Omental fat pad (tissue), 4 donors: ENCODE results near the gene UBR3. TPM values are rescaled to one million over a fixed set of nuclear protein-coding genes. Genes with fewer than 3 reads are reported as not detected.

Source experiments
- ATAC-seq: fragments of 150-250 bp; one replicate; pipeline ENCODE4 v1.9.1; 2016; ENCODE audit warnings: mild to moderate bottlenecking, moderate library complexity; ENCODE audit not compliant: low FRiP score
- DNase-seq: peaks from one replicate; pipeline ENCODE4 v3.0.0-alpha.2; 2019; ENCODE audit warnings: low spot score
- total RNA-seq, 4 donors: library from RNA; depleted of rRNA; stranded (reverse); fragments of >200 nt; gene quantifications; one replicate each; pipeline ENCODE4 v1.1.0, GENCODE V29; 2016
- TF ChIP-seq, protein P1 (sequence below), 3 donors: fragments of 450-650 bp; IDR thresholded peaks; one replicate each; pipeline ENCODE4 v1.5.1; 2016 to 2017; ENCODE audit warnings: antibody characterized with exemption in 3 of 3, mild to moderate bottlenecking in 3 of 3, moderate library complexity in 2 of 3

UBR3 gene
- total RNA-seq, 4 donors from 2014 or later: 59.2 to 90.3 (median 64.0) TPM

DNA sequence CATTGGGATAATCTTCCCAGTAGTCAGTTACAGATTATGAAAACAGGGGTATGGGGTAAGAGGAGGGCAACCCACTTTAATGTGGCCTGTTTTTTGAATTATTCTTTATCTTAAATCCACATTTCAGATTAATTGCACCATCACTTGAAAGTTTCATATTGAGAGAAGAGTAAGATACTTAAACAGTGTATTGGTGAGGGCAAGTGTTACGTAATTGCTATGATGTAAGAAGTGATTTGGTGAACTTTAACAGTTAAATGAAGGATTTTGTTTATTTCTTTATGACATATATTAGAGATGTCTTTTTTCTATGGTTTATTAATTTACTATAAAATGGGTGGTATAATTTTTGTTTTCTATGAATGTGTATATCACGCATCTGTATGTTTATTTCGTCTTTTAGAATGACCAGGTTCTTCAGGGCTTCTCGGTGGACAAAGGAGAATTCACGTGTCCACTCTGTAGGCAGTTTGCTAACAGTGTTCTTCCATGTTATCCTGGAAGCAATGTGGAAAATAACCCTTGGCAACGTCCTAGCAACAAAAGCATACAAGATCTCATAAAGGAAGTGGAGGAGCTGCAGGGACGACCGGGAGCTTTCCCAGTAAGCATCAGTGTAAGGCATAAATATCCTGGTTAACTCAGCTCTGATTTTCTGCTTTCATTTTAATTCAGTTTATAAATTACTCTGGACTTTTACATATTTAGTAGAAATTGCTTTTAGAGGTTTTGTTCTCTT lies 179.5 kb downstream of the UBR3 start:
- ATAC-seq: no peak
- no peak for DNase-seq
- TF ChIP-seq, protein P1, sequence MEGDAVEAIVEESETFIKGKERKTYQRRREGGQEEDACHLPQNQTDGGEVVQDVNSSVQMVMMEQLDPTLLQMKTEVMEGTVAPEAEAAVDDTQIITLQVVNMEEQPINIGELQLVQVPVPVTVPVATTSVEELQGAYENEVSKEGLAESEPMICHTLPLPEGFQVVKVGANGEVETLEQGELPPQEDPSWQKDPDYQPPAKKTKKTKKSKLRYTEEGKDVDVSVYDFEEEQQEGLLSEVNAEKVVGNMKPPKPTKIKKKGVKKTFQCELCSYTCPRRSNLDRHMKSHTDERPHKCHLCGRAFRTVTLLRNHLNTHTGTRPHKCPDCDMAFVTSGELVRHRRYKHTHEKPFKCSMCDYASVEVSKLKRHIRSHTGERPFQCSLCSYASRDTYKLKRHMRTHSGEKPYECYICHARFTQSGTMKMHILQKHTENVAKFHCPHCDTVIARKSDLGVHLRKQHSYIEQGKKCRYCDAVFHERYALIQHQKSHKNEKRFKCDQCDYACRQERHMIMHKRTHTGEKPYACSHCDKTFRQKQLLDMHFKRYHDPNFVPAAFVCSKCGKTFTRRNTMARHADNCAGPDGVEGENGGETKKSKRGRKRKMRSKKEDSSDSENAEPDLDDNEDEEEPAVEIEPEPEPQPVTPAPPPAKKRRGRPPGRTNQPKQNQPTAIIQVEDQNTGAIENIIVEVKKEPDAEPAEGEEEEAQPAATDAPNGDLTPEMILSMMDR (IDR thresholded peaks at IDR 0.05): no peak

DNA sequence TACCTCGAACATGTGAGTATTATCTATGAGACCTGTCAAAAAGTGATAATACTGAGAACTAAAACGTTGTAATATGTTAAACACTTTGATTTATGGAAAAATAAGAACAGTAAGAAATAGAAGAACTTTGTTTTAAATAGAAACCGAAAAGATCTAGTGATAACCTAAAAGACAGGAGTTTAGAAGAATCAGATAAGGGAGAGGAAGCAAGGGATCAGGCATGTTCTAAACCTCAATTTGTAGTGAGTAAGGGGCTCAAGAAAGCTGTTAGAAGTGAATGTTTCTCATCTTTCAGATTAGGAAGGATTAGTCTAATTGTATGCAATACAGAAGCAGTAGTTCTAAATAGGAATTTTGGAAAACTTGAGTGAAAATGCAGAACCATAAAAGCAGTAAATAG lies 182.0 kb downstream of the UBR3 start:
- TF ChIP-seq, protein P1 (IDR thresholded peaks at IDR 0.05): no peak
- no peak for ATAC-seq
- no peak for DNase-seq

DNA sequence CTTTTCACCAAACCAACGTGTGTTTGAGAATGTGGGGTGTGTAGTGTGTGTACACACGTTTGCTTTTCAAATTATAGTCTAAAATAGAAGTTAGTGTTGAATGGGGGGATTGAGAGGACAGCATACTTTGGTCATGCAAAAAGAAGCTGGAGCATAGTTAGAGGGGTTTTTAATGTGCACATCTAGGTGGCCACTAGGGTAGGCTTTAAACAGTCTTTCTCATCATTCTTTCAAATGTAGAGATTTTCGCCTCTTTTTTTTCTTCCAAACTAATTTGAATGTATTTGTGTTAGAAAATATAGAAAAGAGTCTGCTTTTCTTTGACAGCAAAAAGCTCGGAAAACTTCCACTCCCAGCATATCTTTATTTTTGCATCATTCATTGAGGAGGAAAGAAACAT lies 185.5 kb downstream of the UBR3 start:
- no peak for ATAC-seq
- DNase-seq: no peak
- TF ChIP-seq, protein P1 (IDR thresholded peaks at IDR 0.05): no peak

DNA sequence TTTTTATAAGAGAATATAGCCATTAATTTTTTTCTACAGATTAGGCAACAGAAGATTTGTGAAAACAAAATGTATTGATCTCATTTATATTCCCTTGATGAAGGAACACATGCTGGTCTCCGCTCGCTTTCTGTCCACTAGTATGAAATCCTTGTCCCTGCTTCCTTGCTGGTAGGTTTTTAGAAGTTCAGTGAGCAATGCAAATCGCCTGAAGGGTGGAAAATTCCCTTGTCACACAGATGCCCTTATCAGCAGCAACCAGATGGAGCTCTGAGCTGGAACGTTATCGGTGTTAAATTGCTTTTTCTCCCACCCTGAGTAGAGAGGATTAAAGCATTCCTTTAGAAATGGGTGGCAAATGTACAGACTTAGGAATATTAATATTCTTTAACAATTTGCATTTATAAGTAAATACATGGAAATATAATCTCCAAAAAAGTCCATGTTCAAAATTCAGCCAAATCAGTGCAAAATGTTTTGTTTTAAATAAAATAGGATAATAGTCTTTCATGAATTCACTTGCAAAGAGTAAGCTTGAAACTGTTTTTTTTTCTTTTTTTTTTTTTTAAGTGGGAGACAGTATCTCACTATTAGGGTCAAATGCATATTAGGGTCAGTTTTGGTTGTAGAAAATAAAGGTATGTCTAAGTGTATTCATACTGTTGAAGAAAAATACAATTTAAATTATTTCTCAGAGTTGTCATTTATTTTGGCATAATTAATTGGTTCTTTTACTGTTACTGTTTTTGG lies 186.7 kb downstream of the UBR3 start:
- TF ChIP-seq, protein P1 (IDR thresholded peaks at IDR 0.05): no peak
- DNase-seq (no peak), ATAC-seq (no peak)

DNA sequence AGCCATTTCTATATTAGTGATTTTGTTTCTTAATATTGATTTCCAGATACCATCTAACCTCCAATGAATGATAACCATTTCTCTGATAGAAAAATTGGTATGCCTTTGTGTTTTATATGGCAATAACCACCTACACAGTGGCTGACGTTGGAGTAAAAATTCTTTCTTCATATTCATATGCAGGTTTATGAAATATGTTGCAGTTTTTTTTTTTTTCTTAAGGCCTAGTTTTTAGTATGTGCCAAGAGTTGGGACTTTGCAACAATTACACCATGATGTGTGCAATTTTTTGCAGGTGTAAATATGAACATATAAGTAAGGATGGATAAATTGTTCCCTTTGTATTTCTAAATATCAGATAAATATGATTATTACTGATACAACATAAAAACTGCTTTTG lies 187.5 kb downstream of the UBR3 start:
- ATAC-seq: no peak
- TF ChIP-seq, protein P1 (IDR thresholded peaks at IDR 0.05): no peak
- no peak for DNase-seq

DNA sequence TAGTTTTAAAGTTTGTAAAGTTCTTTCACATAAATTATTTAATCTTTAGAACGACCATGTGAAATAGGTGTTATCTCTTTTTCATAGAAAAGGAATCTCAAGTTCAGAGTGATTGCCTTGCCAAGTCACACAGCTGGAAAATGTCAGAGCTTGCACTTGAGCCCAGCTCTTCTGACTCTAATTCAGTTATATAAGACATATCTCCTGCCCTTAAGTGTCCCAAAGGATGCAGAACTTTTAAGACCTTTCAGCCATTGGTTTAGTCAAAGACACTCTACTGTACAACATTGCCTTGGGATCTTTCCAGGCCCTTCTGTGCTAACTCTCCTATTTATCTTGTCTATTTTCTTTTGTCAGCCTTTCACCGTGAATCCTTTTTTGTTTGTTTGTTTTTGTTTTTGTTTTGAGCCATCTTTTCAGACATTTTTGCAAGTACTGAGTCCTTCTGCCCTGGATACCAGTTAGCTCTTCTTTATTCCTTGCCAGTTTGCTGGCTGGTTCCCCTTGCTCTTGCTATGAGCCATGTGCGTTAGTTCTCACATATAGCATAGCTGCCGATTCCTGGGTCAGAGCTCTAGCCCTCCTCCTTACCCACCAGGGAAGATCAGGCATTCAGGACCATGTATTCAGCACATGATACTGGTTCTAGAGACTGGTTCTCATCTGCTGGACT lies 190.7 kb downstream of the UBR3 start:
- TF ChIP-seq, protein P1 (IDR thresholded peaks at IDR 0.05): no peak
- peak; percentile 59 for ATAC-seq
- no peak for DNase-seq
